Activated CD8-positive, alpha-beta memory T cell treated with anti-CD3 and anti-CD28 coated beads for 1 hour (primary cell): Measurements from ENCODE around the gene KCTD16.

ENCODE experiments used
- DNase-seq, 2 donors: peaks; one replicate each; pipeline ENCODE4 v3.0.0-alpha.2; 2020; ENCODE audit warnings: low read depth in 1 of 2; ENCODE audit errors: extremely low read depth in 1 of 2

Gene KCTD16

DNA sequence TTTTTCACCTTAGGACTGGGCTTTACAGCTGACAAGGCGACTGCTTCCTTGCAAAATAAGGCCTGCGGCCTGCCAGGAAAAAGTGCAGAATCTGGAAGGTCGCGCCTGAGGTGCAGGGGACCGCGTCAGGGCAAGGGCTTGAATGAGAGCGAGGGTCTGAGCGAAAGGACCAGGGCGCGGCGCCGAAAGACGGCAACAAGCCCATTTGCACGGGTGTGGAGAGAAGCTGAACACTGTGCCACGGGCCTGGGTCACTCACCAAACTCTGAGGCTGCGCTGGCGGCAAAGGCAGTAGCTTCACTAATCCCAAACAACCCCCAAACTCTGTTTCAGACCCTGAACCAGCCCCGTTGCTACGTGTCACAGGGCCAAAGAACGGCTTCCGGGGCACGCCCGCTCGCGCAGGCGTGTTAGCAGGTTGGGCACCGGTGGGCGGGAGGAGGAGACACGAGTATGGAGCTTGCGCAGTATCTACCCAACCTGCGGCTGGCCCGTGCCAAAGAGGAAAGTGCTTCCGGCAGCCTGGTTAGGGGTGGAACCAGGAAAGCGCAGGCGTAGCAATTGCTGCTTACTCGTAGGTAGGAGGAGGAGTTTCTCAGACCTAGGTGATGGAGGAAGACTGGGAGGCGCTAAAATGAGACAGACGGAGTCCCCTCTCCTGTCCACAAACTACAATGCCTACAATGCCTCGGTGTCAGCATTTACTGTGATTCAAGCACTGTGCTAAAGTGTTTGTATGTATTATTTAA, at the start of gene KCTD16, which contains the start of gene YIPF5:
Gene KCTD16, plus strand, starts transcription at position 598 of the 749 bp plus-strand sequence.
Gene YIPF5, minus strand, starts transcription at position 384 of the 749 bp plus-strand sequence. CDS start 704 bp downstream, outside the sequence.
- peak; percentile 94 to 97 for DNase-seq

DNA sequence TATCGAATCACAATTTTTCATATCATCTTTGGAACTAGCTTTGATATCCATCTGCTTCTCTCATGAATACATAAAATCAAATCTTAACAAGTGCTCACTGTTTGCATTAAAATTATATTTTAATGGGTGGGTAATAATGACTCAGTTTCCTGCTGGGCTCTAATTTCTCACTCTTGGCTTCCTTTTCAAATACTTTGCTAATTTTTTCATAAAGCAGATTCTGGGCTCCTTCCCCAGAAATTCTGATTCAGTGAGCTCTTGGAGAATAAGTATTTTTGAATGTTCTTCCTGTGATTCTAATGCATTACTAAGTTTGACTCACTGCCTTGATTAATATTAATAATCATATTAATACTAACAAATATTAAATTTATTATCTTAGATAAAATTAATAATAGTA, 49.1 kb upstream of the KCTD16 start:
- DNase-seq, result no peak

DNA sequence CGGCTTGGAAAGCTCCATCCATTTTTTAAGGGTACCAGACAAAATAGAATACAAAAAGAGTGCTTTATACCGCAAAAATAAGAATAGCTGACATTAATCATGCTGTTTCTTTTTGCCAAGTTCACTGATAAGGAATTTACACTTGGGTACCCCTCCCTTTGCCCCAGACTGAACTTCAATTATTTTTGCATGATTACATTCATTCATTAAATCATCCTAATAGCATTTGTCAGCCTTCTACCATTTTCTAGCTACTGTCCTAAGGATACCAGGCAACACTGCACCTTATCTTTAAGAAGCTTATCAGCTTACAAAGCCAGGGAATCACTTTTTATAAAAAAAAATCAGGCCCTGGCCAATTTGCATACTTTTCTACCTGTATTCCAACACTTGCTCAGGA, 48.6 kb upstream of the KCTD16 start:
- no peak for DNase-seq

DNA sequence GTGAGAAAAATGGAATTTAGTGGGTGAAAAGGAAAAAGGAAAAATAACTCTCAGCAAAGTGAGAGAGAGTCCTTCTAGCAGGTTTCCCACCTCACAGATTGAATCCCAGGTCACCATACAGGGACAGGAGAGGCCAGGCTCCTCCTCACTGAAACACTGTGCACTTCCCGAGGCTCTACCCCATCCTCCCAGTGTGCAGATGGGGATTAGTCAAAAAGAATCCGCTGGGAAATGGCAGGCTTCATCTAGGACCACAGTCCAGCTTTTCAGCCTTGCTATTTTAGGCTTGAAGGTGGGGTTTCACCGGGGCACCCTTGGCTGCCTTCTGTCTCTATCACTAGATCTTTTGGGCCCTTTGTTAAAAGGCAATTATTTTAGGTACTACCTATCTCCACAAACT, 48.0 kb upstream of the KCTD16 start:
- no peak for DNase-seq

DNA sequence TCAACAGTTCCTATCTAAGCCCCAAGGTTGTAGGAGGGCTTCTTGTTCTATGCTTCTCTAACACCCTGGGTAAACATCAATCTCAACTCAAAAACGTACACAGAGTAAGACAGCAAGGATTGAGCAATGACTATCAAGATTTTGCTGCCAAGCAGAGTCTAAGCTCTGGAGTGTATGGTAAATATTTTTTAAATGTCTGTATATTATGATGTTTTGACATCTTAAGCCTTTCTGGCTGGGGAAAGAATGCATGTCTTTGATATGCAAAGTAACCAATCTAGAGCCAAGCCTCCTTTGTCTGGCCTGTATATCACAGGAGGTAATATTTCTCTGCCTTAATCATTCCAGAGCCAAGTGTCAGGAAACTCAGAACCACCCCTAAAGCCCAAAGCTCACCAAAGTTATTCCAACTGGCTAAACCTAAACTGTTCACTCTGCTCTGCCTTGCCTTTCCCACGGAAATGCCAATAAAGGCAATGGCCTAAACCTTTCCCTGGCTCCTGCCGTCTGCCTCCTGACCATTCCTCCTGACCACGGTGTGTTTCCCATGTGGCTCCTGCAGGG, 45.4 kb upstream of the KCTD16 start:
- no peak for DNase-seq

DNA sequence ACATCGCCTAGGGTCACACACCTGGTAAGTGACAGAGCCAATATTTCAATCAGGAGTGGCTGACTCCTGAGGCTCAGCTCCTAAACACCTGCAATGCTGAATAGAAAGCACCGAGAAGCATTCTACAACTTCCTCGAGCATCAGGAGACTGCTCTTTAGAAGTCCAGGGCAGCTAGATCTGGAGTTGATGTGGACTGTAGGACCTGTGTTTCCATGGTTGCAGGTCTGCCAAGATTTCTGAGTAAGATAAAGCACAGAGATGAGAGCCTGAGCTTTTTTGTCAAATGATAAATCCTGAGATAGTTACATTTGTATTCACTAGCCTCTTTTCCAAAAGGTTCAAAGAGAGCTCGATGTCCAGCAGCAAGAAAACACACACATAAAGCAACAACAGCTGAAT, 44.0 kb upstream of the KCTD16 start:
- DNase-seq, result no peak

DNA sequence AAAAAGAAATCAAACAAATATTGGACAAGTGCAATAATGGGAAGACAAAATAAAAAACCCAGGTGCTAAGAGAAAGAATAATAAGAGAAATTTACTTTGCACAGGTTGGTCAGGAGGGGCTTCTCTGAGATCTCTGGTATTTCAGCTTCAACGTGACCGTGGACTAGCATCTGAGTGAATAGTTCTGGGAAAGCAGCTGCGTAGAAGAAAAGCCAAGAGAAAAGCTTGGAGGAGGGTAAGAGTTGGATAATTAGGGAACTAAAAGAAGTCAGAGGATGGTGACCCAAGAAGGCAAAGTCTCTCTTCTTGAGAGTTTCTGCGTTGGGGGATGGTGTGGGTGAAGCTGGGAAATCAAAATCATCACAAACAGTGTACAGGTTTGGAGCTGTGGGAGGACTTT, 41.8 kb upstream of the KCTD16 start:
- DNase-seq, result no peak

DNA sequence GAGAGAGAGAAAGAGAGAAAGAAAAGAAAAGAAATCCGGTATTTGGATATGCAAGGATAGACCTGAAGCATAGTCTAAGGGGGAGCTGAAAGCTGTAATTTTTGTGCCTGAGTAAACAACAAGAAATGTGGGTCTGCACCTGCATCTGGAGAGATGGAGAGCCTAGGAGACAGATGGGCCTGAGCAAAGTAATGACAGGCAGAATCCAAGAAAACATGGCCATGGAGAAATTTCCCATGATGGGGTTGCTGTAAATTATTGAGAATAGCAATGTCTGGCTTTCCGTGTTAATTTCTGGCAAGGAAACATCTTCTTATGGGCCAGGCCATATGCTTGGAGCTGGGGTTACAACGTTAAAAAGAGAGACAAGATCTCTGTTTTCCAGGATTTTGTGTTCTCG, 40.4 kb upstream of the KCTD16 start:
- DNase-seq, result no peak

DNA sequence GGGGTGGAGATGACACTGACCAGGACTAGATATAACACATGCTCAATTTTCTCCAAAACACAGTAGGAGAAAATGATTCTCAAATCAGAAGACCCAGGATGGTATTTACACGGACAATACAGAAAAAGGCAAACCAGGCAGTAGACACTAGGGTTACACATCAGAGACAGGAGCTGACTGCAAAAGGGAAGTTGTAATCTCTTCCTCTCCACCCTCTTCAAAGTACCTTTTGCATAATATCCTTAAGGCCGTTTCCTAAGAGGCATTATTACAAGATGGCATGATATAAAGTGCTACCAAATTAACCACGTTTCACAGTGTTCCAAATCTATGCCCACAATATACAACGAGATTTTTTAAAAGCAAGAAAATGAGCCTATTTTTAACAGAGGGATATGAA, 39.4 kb upstream of the KCTD16 start:
- no peak for DNase-seq

DNA sequence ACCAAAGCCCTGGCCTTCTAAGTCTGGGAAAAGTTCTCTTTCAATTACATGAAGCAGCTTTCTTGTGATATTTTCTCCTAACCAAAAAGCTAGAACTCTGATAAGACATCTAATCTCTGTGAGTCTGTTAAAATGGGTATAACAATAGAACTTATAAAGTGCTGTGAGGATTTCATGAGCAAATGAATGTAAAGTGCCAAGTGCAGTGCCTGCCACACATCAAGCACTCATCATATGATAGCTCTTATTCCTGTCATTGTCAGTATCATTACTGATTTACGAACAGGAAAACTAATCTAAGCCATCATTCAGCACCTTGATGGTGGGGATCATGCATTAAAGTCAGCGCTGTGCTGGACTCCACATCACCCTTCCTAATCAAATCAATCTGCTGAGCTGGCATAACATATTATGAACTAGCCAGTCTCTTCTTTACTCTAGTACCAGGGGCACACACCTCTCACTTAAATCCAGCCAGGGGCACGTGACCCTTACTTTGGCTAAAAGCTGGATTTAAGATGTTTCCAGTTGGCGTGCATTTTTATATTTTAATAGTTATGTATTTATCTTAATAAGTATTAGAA, 37.5 kb upstream of the KCTD16 start:
- no peak for DNase-seq

DNA sequence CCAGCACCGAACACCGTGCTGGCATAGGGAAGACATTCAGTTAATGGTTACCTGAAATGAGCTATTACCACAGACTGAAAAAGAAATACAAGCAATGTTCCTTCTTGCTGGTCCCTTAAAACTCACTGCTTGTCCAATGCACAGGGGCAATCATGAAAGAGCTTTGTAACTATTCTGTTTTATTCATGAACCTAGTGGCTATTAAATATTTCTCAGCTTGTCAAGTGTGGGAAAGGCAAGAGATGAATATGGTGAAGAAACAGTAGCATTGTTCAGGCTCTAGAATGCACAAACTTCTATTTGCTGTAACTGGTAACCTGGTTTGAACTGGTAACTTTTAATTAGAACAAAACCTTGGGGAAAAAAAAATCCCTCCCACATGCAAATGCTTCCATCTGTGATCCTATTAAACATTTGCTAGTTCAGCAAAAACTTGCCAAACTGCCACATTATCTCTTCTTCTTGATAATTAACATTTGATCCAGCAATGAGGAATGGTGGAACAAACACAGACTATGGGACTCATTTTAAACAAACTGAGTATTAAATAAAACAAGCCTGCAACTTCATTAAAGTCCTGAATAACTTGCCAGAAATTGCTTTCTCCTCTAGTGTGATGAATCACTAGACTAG, 36.4 kb upstream of the KCTD16 start:
- no peak for DNase-seq

DNA sequence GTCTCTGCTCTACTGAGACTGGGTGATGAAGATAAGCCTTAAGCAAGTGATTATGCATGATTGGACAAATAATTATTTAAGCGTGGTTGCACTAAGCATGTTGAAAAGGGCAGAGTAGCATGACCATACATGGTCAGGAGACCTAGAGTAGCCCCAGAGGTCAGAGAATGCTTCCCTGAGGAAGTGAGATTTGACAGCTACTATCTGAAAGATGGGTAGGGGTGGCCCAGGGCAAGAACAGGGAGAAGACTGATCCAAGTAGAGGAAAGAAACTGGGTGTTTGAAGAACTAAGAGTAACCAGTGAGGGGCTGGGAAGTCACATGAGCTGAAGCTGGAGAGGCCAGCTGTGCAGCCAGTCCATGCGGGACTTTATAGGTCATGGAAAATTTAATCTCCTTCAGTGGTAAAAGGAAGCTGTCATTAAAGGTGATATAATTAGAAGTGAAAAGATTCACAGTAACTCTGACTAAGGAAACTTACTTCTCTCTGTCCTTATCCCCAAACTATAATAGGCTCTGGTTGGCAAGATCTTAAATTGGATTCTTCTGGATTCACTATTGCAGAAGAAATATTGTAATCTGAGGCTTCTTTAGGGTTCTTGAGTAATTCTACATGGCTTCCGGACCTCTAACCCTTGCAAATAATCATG, 35.4 kb upstream of the KCTD16 start:
- no peak for DNase-seq

DNA sequence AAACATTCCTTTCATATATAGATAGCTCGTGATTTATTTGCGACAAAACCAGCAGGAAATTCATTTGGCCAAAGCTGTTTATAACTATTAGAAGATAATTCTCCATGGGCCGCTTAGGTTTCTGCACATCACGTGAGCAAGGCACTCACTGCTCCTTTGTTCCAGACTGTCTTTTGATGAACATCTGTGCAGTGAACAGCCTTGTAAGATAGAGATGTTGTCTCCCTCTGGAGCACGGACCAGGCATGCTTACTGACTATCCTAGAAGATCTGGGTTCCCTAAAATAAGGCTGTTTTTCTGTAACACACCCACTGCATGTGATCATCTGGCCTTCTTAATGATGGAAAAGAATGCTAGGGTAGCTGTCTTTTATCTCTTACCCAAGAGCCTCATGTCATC, 31.1 kb upstream of the KCTD16 start:
- no peak for DNase-seq

DNA sequence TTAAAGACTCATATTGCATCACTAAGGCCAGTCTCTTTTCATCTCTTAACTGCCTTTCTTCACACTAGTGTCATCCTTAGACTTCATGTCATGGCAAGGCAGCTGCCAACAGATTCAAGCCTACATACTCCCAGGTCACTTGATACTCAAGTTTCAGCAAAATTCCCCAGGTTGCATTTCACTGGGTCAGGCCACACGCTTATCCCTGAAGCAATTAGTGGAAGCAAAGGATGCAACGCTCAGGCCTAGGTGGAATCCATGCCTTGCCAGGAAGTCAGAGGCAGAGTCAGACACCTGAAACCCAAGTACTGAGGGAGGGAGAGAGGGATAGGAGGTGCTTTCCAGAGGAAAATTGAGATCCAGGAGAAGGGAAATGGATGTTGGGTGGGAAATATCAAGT, 29.1 kb upstream of the KCTD16 start:
- no peak for DNase-seq

DNA sequence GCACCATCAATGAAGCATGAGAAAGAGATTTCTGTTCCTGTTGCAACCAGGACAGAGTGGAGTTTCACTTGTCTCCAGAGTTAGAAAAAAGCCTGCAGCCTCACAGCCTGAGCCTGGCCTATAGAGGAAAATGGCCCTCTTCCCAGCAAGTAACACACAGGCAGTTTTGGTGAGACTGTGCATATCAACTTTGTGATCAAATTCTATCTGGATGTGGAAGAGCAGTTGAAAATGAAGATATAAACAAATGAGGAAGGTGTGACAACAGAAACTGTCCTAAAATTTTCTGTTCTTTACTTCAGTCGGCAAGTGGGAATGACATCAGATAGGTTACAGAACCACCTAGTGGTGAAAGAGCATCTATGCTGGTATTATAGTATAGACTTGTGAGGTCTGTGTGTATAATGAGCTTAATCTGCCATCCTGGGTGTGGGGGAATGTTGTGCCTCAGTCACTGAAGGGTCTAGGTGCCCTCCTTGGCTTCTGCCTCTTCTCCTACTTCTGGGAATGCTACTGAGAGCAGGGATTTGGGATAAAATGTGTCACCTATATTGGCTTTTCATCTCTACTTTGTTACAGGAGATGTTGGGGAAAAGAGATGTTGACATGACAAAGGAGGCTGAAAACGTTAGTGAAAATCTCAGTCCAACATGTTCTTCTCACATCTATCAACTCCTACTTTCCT, 28.4 kb upstream of the KCTD16 start:
- DNase-seq, result no peak

DNA sequence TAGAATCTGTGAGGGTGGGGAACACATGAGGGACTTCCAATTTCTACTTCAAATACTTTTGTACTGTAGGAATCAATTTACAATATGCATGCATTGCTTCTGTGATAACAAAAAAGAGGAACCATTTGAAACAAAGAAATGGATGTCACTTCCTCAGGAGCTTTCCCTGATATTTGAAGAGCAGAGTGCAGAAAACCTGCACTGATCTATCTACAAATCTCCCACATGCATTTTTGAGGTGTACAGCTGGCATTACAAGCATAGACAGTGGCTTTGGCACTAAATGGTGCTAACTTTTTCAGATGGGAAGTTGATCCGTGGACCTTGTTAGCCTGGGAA, 27.9 kb upstream of the KCTD16 start:
- DNase-seq, result no peak

DNA sequence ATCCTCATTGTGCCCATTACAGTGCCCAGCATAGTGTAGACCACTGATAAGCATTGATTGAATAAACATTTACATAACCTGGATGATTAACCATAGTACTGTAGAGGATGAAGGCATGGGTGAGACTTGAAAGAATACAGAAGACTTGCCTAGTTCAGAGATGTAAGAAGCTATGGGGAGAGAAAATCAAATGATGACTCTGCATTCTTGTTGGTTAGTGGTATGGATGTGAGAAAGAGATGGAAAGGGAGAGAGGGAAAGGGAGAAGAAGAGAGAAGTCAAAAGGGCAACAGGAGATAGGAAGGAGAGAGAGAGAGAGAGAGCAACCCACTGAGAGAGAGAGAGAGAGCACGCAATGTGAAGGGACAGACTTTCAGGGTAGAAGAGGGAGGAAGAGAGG, 27.0 kb upstream of the KCTD16 start:
- DNase-seq, result no peak

DNA sequence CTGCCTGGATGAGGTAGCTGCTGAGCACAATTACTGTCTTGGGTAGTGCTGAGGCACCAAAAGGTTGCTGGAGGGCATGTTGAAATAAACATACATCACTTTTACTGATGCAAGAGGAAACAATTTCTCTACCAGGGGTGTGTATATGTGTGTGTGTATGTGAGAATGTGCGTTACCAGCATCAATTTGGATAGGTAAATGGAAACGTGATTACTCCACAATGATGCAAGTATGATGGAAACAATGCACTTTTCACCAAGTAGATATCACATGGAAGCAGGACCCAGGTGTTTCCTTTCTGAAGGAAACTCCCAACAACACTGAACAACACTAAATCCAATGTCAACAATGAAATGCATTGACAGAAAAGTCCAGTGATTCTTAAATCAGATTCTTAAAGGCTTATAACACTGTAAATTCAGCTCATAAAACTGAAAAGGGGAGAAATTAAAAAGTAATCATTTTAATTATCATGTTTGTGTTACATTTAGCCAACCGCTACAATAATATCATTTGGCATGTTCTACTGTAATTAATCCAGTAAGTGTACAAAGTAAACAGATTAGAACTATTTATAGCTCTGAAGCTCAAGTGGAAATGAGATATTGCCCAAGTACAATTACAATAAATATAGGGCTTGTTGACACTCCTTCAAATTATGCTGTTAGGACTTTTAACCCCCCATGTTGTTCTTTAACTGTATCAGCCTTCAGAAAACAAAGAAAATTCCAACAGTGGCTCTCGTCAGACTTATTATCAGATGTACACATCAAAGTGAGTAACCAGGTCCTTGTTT, 25.5 kb upstream of the KCTD16 start:
- no peak for DNase-seq

DNA sequence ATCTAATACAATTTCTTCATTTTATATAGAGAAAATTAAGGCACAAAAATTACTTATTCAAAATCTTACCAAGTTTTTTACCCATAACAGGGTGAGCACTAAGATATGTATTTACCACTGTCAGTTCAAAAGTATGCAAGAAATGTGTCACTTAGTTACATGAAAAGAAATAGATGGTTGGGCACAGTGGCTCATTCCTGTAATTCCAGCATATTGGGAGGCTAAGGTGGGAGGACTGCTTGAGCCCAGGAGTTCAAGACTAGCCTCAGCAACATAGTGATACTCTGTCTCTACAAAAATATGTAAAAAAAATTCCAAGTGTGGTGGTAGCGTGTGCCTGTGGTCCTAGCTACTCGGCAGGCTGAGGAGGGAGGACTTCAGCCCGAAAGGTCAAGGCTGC, 19.6 kb upstream of the KCTD16 start:
- DNase-seq, result no peak

DNA sequence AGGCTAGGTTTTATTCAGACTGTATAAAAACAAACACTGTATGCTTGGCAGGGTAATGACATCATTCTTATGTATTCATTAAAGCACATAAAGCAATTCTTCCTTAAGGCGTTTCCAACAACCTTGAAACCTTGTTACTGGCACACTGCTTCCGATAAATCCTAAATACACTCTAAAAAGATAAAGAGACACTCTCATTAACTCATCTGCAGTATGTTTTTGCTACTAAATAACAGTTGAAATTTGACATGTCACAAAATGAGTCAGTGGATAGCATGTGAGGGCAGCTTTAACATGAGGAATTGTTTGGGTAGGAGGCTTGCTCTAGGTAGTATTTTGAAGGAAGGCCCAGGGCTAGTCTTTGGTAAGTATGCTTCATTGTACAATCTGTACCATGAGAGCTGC, 13.9 kb upstream of the KCTD16 start:
- DNase-seq, result no peak
